Stimulated activated naive CD8-positive, alpha-beta T cell treated with anti-CD3 and anti-CD28 coated beads, Interleukin-15, Interleukin-2, amounts not matched to agents 100 ng/mL and 50 ng/mL, for 24 hours (primary cell): ENCODE data around the gene APBB2.

ENCODE experiments used
- H3K27ac Mint-ChIP-seq: one replicate; pipeline ENCODE4 v1.8.0; 2021; ENCODE audit warnings: mild to moderate bottlenecking, mixed read lengths
- H3K27me3 Mint-ChIP-seq: one replicate; pipeline ENCODE4 v1.8.0; 2021; ENCODE audit warnings: mixed read lengths
- H3K36me3 Mint-ChIP-seq: one replicate; pipeline ENCODE4 v1.8.0; 2021; ENCODE audit warnings: low read depth, mixed read lengths
- H3K4me1 Mint-ChIP-seq: one replicate; pipeline ENCODE4 v1.8.0; 2021; ENCODE audit warnings: low read depth, mixed read lengths
- H3K4me3 Mint-ChIP-seq: one replicate; pipeline ENCODE4 v1.8.0; 2021; ENCODE audit warnings: mild to moderate bottlenecking, mixed read lengths
- H3K9me3 Mint-ChIP-seq: one replicate; pipeline ENCODE4 v1.8.0; 2021; ENCODE audit warnings: mixed read lengths

The APBB2 gene

GRCh38 chr4:40808926-40809457 is 405.4 kb downstream of the APBB2 start:
- Mint-ChIP-seq H3K36me3 (no peaks in the 10 kb centered on the region), H3K27me3 (peaks cover 6% of the 10 kb centered on the region), H3K27ac (no peak overlapping the region), H3K4me1 (no peaks in the 10 kb centered on the region), H3K9me3 (no peaks in the 10 kb centered on the region), H3K4me3 (no peak overlapping the region)

- no peaks in the 10 kb centered on the region for H3K4me1 Mint-ChIP-seq
- no peaks in the 10 kb centered on the region for H3K9me3 Mint-ChIP-seq
- no peak overlapping the region for H3K27ac Mint-ChIP-seq
- no peak overlapping the region for H3K4me3 Mint-ChIP-seq
- H3K36me3 Mint-ChIP-seq: no peaks in the 10 kb centered on the region
- H3K27me3 Mint-ChIP-seq: no peaks in the 10 kb centered on the region
Observed at GRCh38 chr4:40804598-40804997, 409.7 kb downstream of the APBB2 start.

GRCh38 chr4:40800064-40800463 is 414.3 kb downstream of the APBB2 start:
- H3K4me1 Mint-ChIP-seq: no peaks in the 10 kb centered on the region
- no peak overlapping the region for H3K27ac Mint-ChIP-seq
- no peaks in the 10 kb centered on the region for H3K9me3 Mint-ChIP-seq
- no peaks in the 10 kb centered on the region for H3K27me3 Mint-ChIP-seq
- H3K36me3 Mint-ChIP-seq: no peaks in the 10 kb centered on the region
- H3K4me3 Mint-ChIP-seq: no peak overlapping the region

- no peak overlapping the region for H3K4me3 Mint-ChIP-seq
Observed at GRCh38 chr4:40789771-40790170, 424.6 kb downstream of the APBB2 start.

GRCh38 chr4:40789031-40789430 is 425.3 kb downstream of the APBB2 start:
- peaks cover 12% of the 10 kb centered on the region for H3K27me3 Mint-ChIP-seq
- H3K4me1 Mint-ChIP-seq: no peaks in the 10 kb centered on the region
- no peaks in the 10 kb centered on the region for H3K9me3 Mint-ChIP-seq
- H3K4me3 Mint-ChIP-seq: no peak overlapping the region
- H3K27ac Mint-ChIP-seq: no peak overlapping the region
- no peaks in the 10 kb centered on the region for H3K36me3 Mint-ChIP-seq

More at GRCh38 chr4:40789771-40790170, 424.6 kb downstream of the APBB2 start:
- peaks cover 12% of the 10 kb centered on the region for H3K27me3 Mint-ChIP-seq
- no peak overlapping the region for H3K27ac Mint-ChIP-seq
- H3K36me3 Mint-ChIP-seq: no peaks in the 10 kb centered on the region
- H3K9me3 Mint-ChIP-seq: no peaks in the 10 kb centered on the region
- no peaks in the 10 kb centered on the region for H3K4me1 Mint-ChIP-seq

GRCh38 chr4:40788331-40788730 is 426.0 kb downstream of the APBB2 start:
- H3K4me1 Mint-ChIP-seq: no peaks in the 10 kb centered on the region
- H3K27ac Mint-ChIP-seq: no peak overlapping the region
- peaks cover 12% of the 10 kb centered on the region for H3K27me3 Mint-ChIP-seq
- H3K9me3 Mint-ChIP-seq: no peaks in the 10 kb centered on the region
- no peak overlapping the region for H3K4me3 Mint-ChIP-seq
- H3K36me3 Mint-ChIP-seq: no peaks in the 10 kb centered on the region

- no peaks in the 10 kb centered on the region for H3K36me3 Mint-ChIP-seq
- H3K27ac Mint-ChIP-seq: no peak overlapping the region
- H3K9me3 Mint-ChIP-seq: no peaks in the 10 kb centered on the region
- H3K4me1 Mint-ChIP-seq: no peaks in the 10 kb centered on the region
- H3K4me3 Mint-ChIP-seq: no peak overlapping the region
- H3K27me3 Mint-ChIP-seq: peaks cover 15% of the 10 kb centered on the region
Observed at GRCh38 chr4:40785727-40786126, 428.6 kb downstream of the APBB2 start.

GRCh38 chr4:40782876-40783275 is 431.5 kb downstream of the APBB2 start:
- peaks cover 2% of the 10 kb centered on the region for H3K36me3 Mint-ChIP-seq
- peaks cover 6% of the 10 kb centered on the region for H3K27me3 Mint-ChIP-seq
- no peak overlapping the region for H3K27ac Mint-ChIP-seq
- H3K9me3 Mint-ChIP-seq: peaks cover 2% of the 10 kb centered on the region
- H3K4me3 Mint-ChIP-seq: no peak overlapping the region
- H3K4me1 Mint-ChIP-seq: no peaks in the 10 kb centered on the region

GRCh38 chr4:40778090-40778489 is 436.3 kb downstream of the APBB2 start:
- Mint-ChIP-seq H3K4me1 (no peaks in the 10 kb centered on the region), H3K9me3 (peaks cover 7% of the 10 kb centered on the region), H3K36me3 (peaks cover 7% of the 10 kb centered on the region)

GRCh38 chr4:40769266-40769665 is 445.1 kb downstream of the APBB2 start:
- Mint-ChIP-seq H3K9me3 (no peaks in the 10 kb centered on the region), H3K27me3 (peaks cover 9% of the 10 kb centered on the region), H3K27ac (no peak overlapping the region), H3K36me3 (no peaks in the 10 kb centered on the region), H3K4me3 (no peak overlapping the region), H3K4me1 (no peaks in the 10 kb centered on the region)

More at GRCh38 chr4:40778090-40778489, 436.3 kb downstream of the APBB2 start:
- Mint-ChIP-seq H3K4me3 (no peak overlapping the region), H3K27ac (no peak overlapping the region), H3K27me3 (peaks cover 7% of the 10 kb centered on the region)

- peak overlapping the region; percentile 17 for H3K27ac Mint-ChIP-seq
- H3K9me3 Mint-ChIP-seq: no peaks in the 10 kb centered on the region
- peak overlapping the region; percentile 3 for H3K4me3 Mint-ChIP-seq
- no peaks in the 10 kb centered on the region for H3K36me3 Mint-ChIP-seq
- no peaks in the 10 kb centered on the region for H3K27me3 Mint-ChIP-seq
- peaks cover 10% of the 10 kb centered on the region for H3K4me1 Mint-ChIP-seq
Observed at GRCh38 chr4:40763228-40763716, 451.1 kb downstream of the APBB2 start.
